PFSK-1 (cell line): ENCODE measurements around the gene IL19.

Source experiments
- FOXP2 ChIP-seq: optimal IDR thresholded peaks from 2 replicates; pipeline ENCODE3; 2011; ENCODE audit warnings: borderline replicate concordance, control low read depth, inconsistent platforms; ENCODE audit not compliant: insufficient read depth; ENCODE audit errors: extremely low read length, extremely low read depth
- POLR2AphosphoS5 ChIP-seq: IDR thresholded peaks from 2 replicates; pipeline ENCODE4 v1.6.1; 2012; ENCODE audit warnings: low read depth, mild to moderate bottlenecking, control low read depth, low read length, moderate library complexity
- REST ChIP-seq, 2 experiments: IDR thresholded peaks; 2 replicates each; pipeline versions ENCODE4 v1.6.1 to v1.8.0; 2011 to 2012; ENCODE audit warnings: low read depth in 2 of 2, low read length in 2 of 2, control low read depth in 1 of 2, inconsistent platforms in 1 of 2, mild to moderate bottlenecking in 1 of 2, moderate library complexity in 1 of 2; ENCODE audit not compliant: insufficient read depth in 1 of 2
- SIN3A ChIP-seq: IDR thresholded peaks from 2 replicates; pipeline ENCODE4 v1.6.1; 2012; ENCODE audit warnings: mild to moderate bottlenecking, low read length, moderate library complexity, borderline replicate concordance; ENCODE audit not compliant: insufficient read depth
- TAF1 ChIP-seq: IDR thresholded peaks from 2 replicates; pipeline ENCODE4 v1.6.1; 2012; ENCODE audit warnings: low read length, control low read depth, borderline replicate concordance; ENCODE audit not compliant: insufficient read depth

The IL19 gene

GRCh38 chr1:206851341-206852010, 80.9 kb downstream of the IL19 start:
- TF ChIP-seq FOXP2 (no peak), SIN3A (no peak), TAF1 (no peak), POLR2AphosphoS5 (no peak), REST (IDR thresholded peaks at IDR 0.05; ENCODE audit: insufficient read depth in 1 of 2, low read depth in 2 of 2, low read length in 2 of 2) (no peak)

- TF ChIP-seq FOXP2 (no peak), REST (IDR thresholded peaks at IDR 0.05; ENCODE audit: insufficient read depth in 1 of 2, low read depth in 2 of 2, low read length in 2 of 2) (no peak)
Observed at GRCh38 chr1:206854401-206855129, 84.0 kb downstream of the IL19 start.

GRCh38 chr1:206855859-206856258, 85.3 kb downstream of the IL19 start:
- TF ChIP-seq TAF1 = no peak
- TF ChIP-seq REST (IDR thresholded peaks at IDR 0.05; ENCODE audit: insufficient read depth in 1 of 2, low read depth in 2 of 2, low read length in 2 of 2) = no peak
- no peak for TF ChIP-seq SIN3A
- TF ChIP-seq POLR2AphosphoS5 = no peak
- no peak for TF ChIP-seq FOXP2

GRCh38 chr1:206856674-206857464, 86.3 kb downstream of the IL19 start:
- TF ChIP-seq REST (IDR thresholded peaks at IDR 0.05; ENCODE audit: insufficient read depth in 1 of 2, low read depth in 2 of 2, low read length in 2 of 2) = no peak
- TF ChIP-seq SIN3A = no peak
- TF ChIP-seq FOXP2 = no peak
- no peak for TF ChIP-seq POLR2AphosphoS5
- no peak for TF ChIP-seq TAF1
